ENCODE data around the gene CTAGE6. TPM values are rescaled to one million over a fixed set of nuclear protein-coding genes. Genes with fewer than 3 reads are reported as not detected.
"Not testable (repeated sequence)": the region's sequence is repeated elsewhere in the genome, so short reads cannot be mapped to it uniquely, and the experiment has no call there.

CTAGE6 gene
- polyA plus RNA-seq (2013, experiment 1 of 2) = not detected
- not detected for polyA plus RNA-seq (2013, experiment 2 of 2)

GRCh38 chr7:143757596-143757995, at the start of gene CTAGE6:
Gene CTAGE6 (minus strand): TSS chr7:143757696. CDS start chr7:143757658, 38 bp downstream.
- no CpG with 5 or more reads among the region's 19 CpGs for WGBS, 2 donors (ENCODE audit: extremely low coverage in 2 of 2, insufficient read length in 2 of 2, insufficient replicate concordance in 1 of 2)
- H3K23ac ChIP-seq (ENCODE audit: low read depth, low read length, poor library complexity); H3K9me3 ChIP-seq (replicated peaks in 1 of 2; ENCODE audit: control insufficient read depth in 2 of 2, insufficient read depth in 1 of 2, low read depth in 1 of 2, low read length in 2 of 2); H4K8ac ChIP-seq (ENCODE audit: low read depth, low read length); H2AFZ ChIP-seq (ENCODE audit: low read length); H3K4me1 ChIP-seq (ENCODE audit: control insufficient read depth in 2 of 2, insufficient read depth in 1 of 2, low read depth in 1 of 2, low read length in 2 of 2); H2BK15ac ChIP-seq (ENCODE audit: low read length); H3K27ac ChIP-seq (replicated peaks; ENCODE audit: low read length); H3K36me3 ChIP-seq (replicated peaks in 1 of 2; ENCODE audit: control insufficient read depth in 2 of 2, insufficient read depth in 2 of 2, low read length in 2 of 2); H2AK5ac ChIP-seq (ENCODE audit: low read depth, low read length); H3K9ac ChIP-seq (ENCODE audit: low read depth, low read length, poor library complexity); H3K4me3 ChIP-seq (ENCODE audit: low read length in 2 of 2); H3K79me1 ChIP-seq (ENCODE audit: low read depth, low read length); H3K14ac ChIP-seq (ENCODE audit: low read length); H3K18ac ChIP-seq (ENCODE audit: low read length); DNase-seq (ENCODE audit: low spot score); H2BK5ac ChIP-seq (ENCODE audit: low read length); H2BK120ac ChIP-seq (ENCODE audit: low read depth, low read length); H2BK12ac ChIP-seq (ENCODE audit: low read length); H4K91ac ChIP-seq (ENCODE audit: low read depth, low read length, poor library complexity); H3K4ac ChIP-seq (ENCODE audit: low read length); H3K27me3 ChIP-seq (ENCODE audit: control insufficient read depth in 3 of 3, insufficient read depth in 3 of 3, low read depth in 1 of 3, low read length in 3 of 3); H3K4me2 ChIP-seq (ENCODE audit: insufficient read depth, low read length, poor library complexity, severe bottlenecking): not testable (repeated sequence)

GRCh38 chr7:143806664-143807071, 49.2 kb upstream of the CTAGE6 start:
- DNase-seq (ENCODE audit: low spot score); H3K9ac ChIP-seq (ENCODE audit: low read depth, low read length, poor library complexity); H2AFZ ChIP-seq (ENCODE audit: low read length); H2AK5ac ChIP-seq (ENCODE audit: low read depth, low read length); H2BK5ac ChIP-seq (ENCODE audit: low read length); H3K9me3 ChIP-seq (replicated peaks in 1 of 2; ENCODE audit: control insufficient read depth in 2 of 2, insufficient read depth in 1 of 2, low read depth in 1 of 2, low read length in 2 of 2); H3K27me3 ChIP-seq (ENCODE audit: control insufficient read depth in 3 of 3, insufficient read depth in 3 of 3, low read depth in 1 of 3, low read length in 3 of 3); H3K23ac ChIP-seq (ENCODE audit: low read depth, low read length, poor library complexity); H2BK15ac ChIP-seq (ENCODE audit: low read length); H3K14ac ChIP-seq (ENCODE audit: low read length); H3K36me3 ChIP-seq (replicated peaks in 1 of 2; ENCODE audit: control insufficient read depth in 2 of 2, insufficient read depth in 2 of 2, low read length in 2 of 2); H3K27ac ChIP-seq (replicated peaks; ENCODE audit: low read length); H4K8ac ChIP-seq (ENCODE audit: low read depth, low read length); H3K4me2 ChIP-seq (ENCODE audit: insufficient read depth, low read length, poor library complexity, severe bottlenecking); H2BK12ac ChIP-seq (ENCODE audit: low read length); H3K4me3 ChIP-seq (ENCODE audit: low read length in 2 of 2); H3K79me1 ChIP-seq (ENCODE audit: low read depth, low read length); H2BK120ac ChIP-seq (ENCODE audit: low read depth, low read length); H3K4ac ChIP-seq (ENCODE audit: low read length); H3K4me1 ChIP-seq (ENCODE audit: control insufficient read depth in 2 of 2, insufficient read depth in 1 of 2, low read depth in 1 of 2, low read length in 2 of 2); H4K91ac ChIP-seq (ENCODE audit: low read depth, low read length, poor library complexity); H3K18ac ChIP-seq (ENCODE audit: low read length): not testable (repeated sequence)
- WGBS, 2 donors (ENCODE audit: extremely low coverage in 2 of 2, insufficient read length in 2 of 2, insufficient replicate concordance in 1 of 2) = no CpG with 5 or more reads among the region's 5 CpGs

GRCh38 chr7:143797896-143798290, 40.4 kb upstream of the CTAGE6 start:
- not testable (repeated sequence) for H3K18ac ChIP-seq (ENCODE audit: low read length); H2BK5ac ChIP-seq (ENCODE audit: low read length); H3K9me3 ChIP-seq (replicated peaks in 1 of 2; ENCODE audit: control insufficient read depth in 2 of 2, insufficient read depth in 1 of 2, low read depth in 1 of 2, low read length in 2 of 2); H3K14ac ChIP-seq (ENCODE audit: low read length); H3K23ac ChIP-seq (ENCODE audit: low read depth, low read length, poor library complexity); H2BK120ac ChIP-seq (ENCODE audit: low read depth, low read length); H3K36me3 ChIP-seq (replicated peaks in 1 of 2; ENCODE audit: control insufficient read depth in 2 of 2, insufficient read depth in 2 of 2, low read length in 2 of 2); H2BK12ac ChIP-seq (ENCODE audit: low read length); H3K4me3 ChIP-seq (ENCODE audit: low read length in 2 of 2); H3K79me1 ChIP-seq (ENCODE audit: low read depth, low read length); H2AK5ac ChIP-seq (ENCODE audit: low read depth, low read length); H3K4me1 ChIP-seq (ENCODE audit: control insufficient read depth in 2 of 2, insufficient read depth in 1 of 2, low read depth in 1 of 2, low read length in 2 of 2); H4K8ac ChIP-seq (ENCODE audit: low read depth, low read length); H3K4me2 ChIP-seq (ENCODE audit: insufficient read depth, low read length, poor library complexity, severe bottlenecking); H3K9ac ChIP-seq (ENCODE audit: low read depth, low read length, poor library complexity); H2BK15ac ChIP-seq (ENCODE audit: low read length); H2AFZ ChIP-seq (ENCODE audit: low read length); H3K27ac ChIP-seq (replicated peaks; ENCODE audit: low read length); H3K4ac ChIP-seq (ENCODE audit: low read length); H4K91ac ChIP-seq (ENCODE audit: low read depth, low read length, poor library complexity); H3K27me3 ChIP-seq (ENCODE audit: control insufficient read depth in 3 of 3, insufficient read depth in 3 of 3, low read depth in 1 of 3, low read length in 3 of 3); DNase-seq (ENCODE audit: low spot score)
- WGBS, 2 donors (ENCODE audit: extremely low coverage in 2 of 2, insufficient read length in 2 of 2, insufficient replicate concordance in 1 of 2) = no CpG with 5 or more reads among the region's 2 CpGs

GRCh38 chr7:143797119-143797895, 39.8 kb upstream of the CTAGE6 start:
- H2BK5ac ChIP-seq (ENCODE audit: low read length); H2BK15ac ChIP-seq (ENCODE audit: low read length); H3K4me2 ChIP-seq (ENCODE audit: insufficient read depth, low read length, poor library complexity, severe bottlenecking); H4K91ac ChIP-seq (ENCODE audit: low read depth, low read length, poor library complexity); H3K79me1 ChIP-seq (ENCODE audit: low read depth, low read length); H3K18ac ChIP-seq (ENCODE audit: low read length); H3K36me3 ChIP-seq (replicated peaks in 1 of 2; ENCODE audit: control insufficient read depth in 2 of 2, insufficient read depth in 2 of 2, low read length in 2 of 2); H3K9ac ChIP-seq (ENCODE audit: low read depth, low read length, poor library complexity); H3K9me3 ChIP-seq (replicated peaks in 1 of 2; ENCODE audit: control insufficient read depth in 2 of 2, insufficient read depth in 1 of 2, low read depth in 1 of 2, low read length in 2 of 2); H3K4ac ChIP-seq (ENCODE audit: low read length); H3K23ac ChIP-seq (ENCODE audit: low read depth, low read length, poor library complexity); H3K4me3 ChIP-seq (ENCODE audit: low read length in 2 of 2); H2AFZ ChIP-seq (ENCODE audit: low read length); H3K27ac ChIP-seq (replicated peaks; ENCODE audit: low read length); H2AK5ac ChIP-seq (ENCODE audit: low read depth, low read length); H2BK12ac ChIP-seq (ENCODE audit: low read length); H2BK120ac ChIP-seq (ENCODE audit: low read depth, low read length); H4K8ac ChIP-seq (ENCODE audit: low read depth, low read length); H3K14ac ChIP-seq (ENCODE audit: low read length); H3K4me1 ChIP-seq (ENCODE audit: control insufficient read depth in 2 of 2, insufficient read depth in 1 of 2, low read depth in 1 of 2, low read length in 2 of 2); H3K27me3 ChIP-seq (ENCODE audit: control insufficient read depth in 3 of 3, insufficient read depth in 3 of 3, low read depth in 1 of 3, low read length in 3 of 3); DNase-seq (ENCODE audit: low spot score): not testable (repeated sequence)
- WGBS, 2 donors (ENCODE audit: extremely low coverage in 2 of 2, insufficient read length in 2 of 2, insufficient replicate concordance in 1 of 2) = no CpG with 5 or more reads among the region's 6 CpGs

Measured in neuronal stem cell (in vitro differentiated cells).